Loucy (cell line): Measurements from ENCODE around the gene CLMN.

Experiments
- H2AFZ ChIP-seq: fragments of 200-600 bp; sonication (generic); 2 replicates; pipeline ENCODE4 v1.6.0; 2016; ENCODE audit warnings: antibody characterized with exemption, mild to moderate bottlenecking, low read length, moderate library complexity
- H3F3A ChIP-seq: fragments of 200-600 bp; 2 replicates; pipeline ENCODE4 v1.6.0; 2016; ENCODE audit warnings: antibody characterized with exemption, low read depth, mild to moderate bottlenecking
- H3K27me3 ChIP-seq: fragments of 200-600 bp; sonication (generic); 2 replicates; pipeline ENCODE4 v1.6.1; 2014; ENCODE audit warnings: low read length, mild to moderate bottlenecking; ENCODE audit not compliant: insufficient read depth, poor library complexity, severe bottlenecking
- H3K36me3 ChIP-seq: fragments of 200-600 bp; sonication (generic); 2 replicates; pipeline ENCODE4 v1.6.1; 2016; ENCODE audit warnings: low read length; ENCODE audit not compliant: insufficient read depth
- H3K4me1 ChIP-seq: fragments of 200-600 bp; sonication (generic); 2 replicates; pipeline ENCODE4 v1.5.1; 2014; ENCODE audit warnings: low read length, mild to moderate bottlenecking; ENCODE audit not compliant: insufficient read depth, poor library complexity, severe bottlenecking
- H3K4me2 ChIP-seq: fragments of 200-600 bp; sonication (generic); 2 replicates; pipeline ENCODE4 v1.6.0; 2014; ENCODE audit warnings: antibody characterized with exemption, low read length, low read depth, mild to moderate bottlenecking; ENCODE audit not compliant: poor library complexity, severe bottlenecking
- H3K4me3 ChIP-seq: fragments of 200-600 bp; sonication (generic); 2 replicates; pipeline ENCODE4 v1.5.1; 2014; ENCODE audit warnings: low read length, mild to moderate bottlenecking, mixed read lengths; ENCODE audit not compliant: poor library complexity, severe bottlenecking
- H3K79me2 ChIP-seq: fragments of 200-600 bp; sonication (generic); 2 replicates; pipeline ENCODE4 v1.6.1; 2014; ENCODE audit warnings: low read length; ENCODE audit not compliant: insufficient read depth
- H3K9ac ChIP-seq: fragments of 200-600 bp; sonication (generic); 2 replicates; pipeline ENCODE4 v1.6.0; 2014; ENCODE audit warnings: mild to moderate bottlenecking, low read depth, low read length, moderate library complexity; ENCODE audit not compliant: poor library complexity, severe bottlenecking
- H3K9me2 ChIP-seq: fragments of 200-600 bp; sonication (generic); replicated peaks from 2 replicates; pipeline ENCODE4 v1.6.1; 2016; ENCODE audit warnings: low read depth, low read length, mixed read lengths
- H3K9me3 ChIP-seq: fragments of 200-600 bp; sonication (generic); 2 replicates; pipeline ENCODE4 v1.6.1; 2014; ENCODE audit warnings: mild to moderate bottlenecking, antibody characterized with exemption, low read length, low read depth; ENCODE audit not compliant: insufficient read depth
- H4K20me1 ChIP-seq: fragments of 200-600 bp; sonication (generic); 2 replicates; pipeline ENCODE4 v1.6.0; 2014; ENCODE audit warnings: antibody characterized with exemption, low read length, mild to moderate bottlenecking; ENCODE audit not compliant: insufficient read depth, poor library complexity, severe bottlenecking
- EZH2phosphoT487 ChIP-seq: fragments of 200-600 bp; IDR thresholded peaks from 2 replicates; pipeline ENCODE4 v1.6.1; 2018; ENCODE audit warnings: antibody characterized with exemption, mild to moderate bottlenecking, moderate library complexity, borderline replicate concordance
- TF ChIP-seq, protein P1 (sequence below): fragments of 200-600 bp; sonication (generic); conservative IDR thresholded peaks from 2 replicates; pipeline ENCODE4 v1.5.1; 2014; ENCODE audit warnings: mild to moderate bottlenecking, antibody characterized with exemption, low read length

The CLMN gene

DNA sequence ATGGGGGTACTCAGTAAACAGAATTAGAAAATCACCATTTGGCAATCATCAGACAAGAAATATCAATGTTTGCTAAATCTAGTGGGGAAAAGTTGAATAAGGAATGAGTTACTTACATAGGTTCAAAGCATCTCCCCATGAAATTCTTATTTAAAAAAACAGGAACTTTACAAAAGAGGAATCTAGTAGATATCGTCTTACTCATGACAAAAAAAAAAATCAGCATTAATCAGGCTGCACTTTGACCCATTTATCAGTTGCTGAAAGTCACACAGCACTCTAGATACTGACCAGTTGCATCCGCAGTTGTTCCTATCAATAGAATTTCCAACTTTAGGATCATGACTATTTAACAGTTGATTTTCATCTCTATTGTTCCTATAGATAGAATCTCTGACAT is 156.6 kb downstream of the CLMN start:
- no peaks in the 10 kb centered on the region for H3F3A ChIP-seq
- no peak overlapping the region for H2AFZ ChIP-seq
- peaks cover 9% of the 10 kb centered on the region for H3K79me2 ChIP-seq
- no peaks in the 10 kb centered on the region for H4K20me1 ChIP-seq
- H3K9me2 ChIP-seq = no peaks in the 10 kb centered on the region
- TF ChIP-seq EZH2phosphoT487 = no peak
- TF ChIP-seq, protein P1, sequence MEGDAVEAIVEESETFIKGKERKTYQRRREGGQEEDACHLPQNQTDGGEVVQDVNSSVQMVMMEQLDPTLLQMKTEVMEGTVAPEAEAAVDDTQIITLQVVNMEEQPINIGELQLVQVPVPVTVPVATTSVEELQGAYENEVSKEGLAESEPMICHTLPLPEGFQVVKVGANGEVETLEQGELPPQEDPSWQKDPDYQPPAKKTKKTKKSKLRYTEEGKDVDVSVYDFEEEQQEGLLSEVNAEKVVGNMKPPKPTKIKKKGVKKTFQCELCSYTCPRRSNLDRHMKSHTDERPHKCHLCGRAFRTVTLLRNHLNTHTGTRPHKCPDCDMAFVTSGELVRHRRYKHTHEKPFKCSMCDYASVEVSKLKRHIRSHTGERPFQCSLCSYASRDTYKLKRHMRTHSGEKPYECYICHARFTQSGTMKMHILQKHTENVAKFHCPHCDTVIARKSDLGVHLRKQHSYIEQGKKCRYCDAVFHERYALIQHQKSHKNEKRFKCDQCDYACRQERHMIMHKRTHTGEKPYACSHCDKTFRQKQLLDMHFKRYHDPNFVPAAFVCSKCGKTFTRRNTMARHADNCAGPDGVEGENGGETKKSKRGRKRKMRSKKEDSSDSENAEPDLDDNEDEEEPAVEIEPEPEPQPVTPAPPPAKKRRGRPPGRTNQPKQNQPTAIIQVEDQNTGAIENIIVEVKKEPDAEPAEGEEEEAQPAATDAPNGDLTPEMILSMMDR = no peak
- H3K4me1 ChIP-seq = peaks cover 5% of the 10 kb centered on the region
- H3K9me3 ChIP-seq = peaks cover 3% of the 10 kb centered on the region; the same call in 1 of the 2 replicates
- H3K4me2 ChIP-seq = no peak overlapping the region
- H3K4me3 ChIP-seq = no peak overlapping the region
- no peaks in the 10 kb centered on the region for H3K36me3 ChIP-seq
- no peak overlapping the region for H3K9ac ChIP-seq
- H3K27me3 ChIP-seq = no peaks in the 10 kb centered on the region

- no peaks in the 10 kb centered on the region for H3K36me3 ChIP-seq
Observed at GRCh38 chr14:95162641-95163040, 157.1 kb downstream of the CLMN start.

DNA sequence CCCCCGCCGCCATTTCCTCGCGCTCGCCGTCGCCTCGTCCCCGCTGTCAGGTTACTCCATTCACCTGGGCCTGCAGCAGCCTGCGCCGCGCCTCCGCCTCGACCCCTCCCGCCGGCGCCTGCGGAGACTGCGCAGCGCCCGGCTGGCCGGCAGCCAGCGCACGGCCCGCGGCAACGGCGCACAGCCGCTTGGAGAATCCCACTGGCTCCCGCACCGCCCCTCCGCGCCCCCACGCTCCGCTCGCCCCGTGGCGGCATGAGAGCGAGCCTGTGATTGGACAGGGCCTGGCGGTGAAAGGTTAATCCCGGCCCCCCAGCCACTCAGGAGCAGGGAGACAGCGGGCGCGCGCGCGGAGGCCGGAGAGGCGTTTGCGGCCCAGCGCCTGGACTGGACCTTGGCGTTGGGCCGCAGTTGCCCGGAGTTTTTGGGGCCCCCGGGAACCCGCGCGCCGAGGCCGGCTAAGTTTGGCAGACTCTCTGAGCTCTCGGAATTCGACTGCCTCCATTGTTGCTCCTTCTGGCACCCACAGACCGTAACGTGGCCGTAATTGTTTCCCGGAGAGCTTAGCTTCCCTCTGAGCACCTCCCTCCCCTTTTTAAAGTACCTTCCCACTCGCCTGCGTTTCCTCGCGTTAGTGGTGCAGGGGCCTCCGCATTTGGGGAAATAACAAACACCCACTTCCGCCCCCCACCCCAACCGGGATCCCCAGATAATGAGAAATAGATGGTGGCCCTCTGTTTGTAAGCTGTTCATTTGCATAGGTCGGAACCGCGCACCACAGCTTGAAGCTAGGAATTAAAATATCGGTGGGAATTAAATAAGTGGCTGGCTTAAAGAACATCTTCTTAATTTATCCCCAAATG is 162.2 kb downstream of the CLMN start, which contains the start of gene DICER1:
Gene DICER1 (minus strand): TSS at position 203 of the 863 bp plus-strand sequence. CDS start 24,071 bp downstream, outside the sequence.
- no peaks in the 10 kb centered on the region for H3K36me3 ChIP-seq
- H3K27me3 ChIP-seq = no peaks in the 10 kb centered on the region
- peaks cover 40% of the 10 kb centered on the region for H3K4me1 ChIP-seq
- H4K20me1 ChIP-seq = peaks cover 36% of the 10 kb centered on the region
- H3K4me2 ChIP-seq = peak within 1 kb of the TSS; percentile 97
- peak within 1 kb of the TSS; percentile 99 for H3K4me3 ChIP-seq
- no peak for TF ChIP-seq EZH2phosphoT487
- TF ChIP-seq, protein P1 = no peak
- H3K9ac ChIP-seq = peak within 1 kb of the TSS; percentile 97
- peak within 1 kb of the TSS; percentile 100 for H2AFZ ChIP-seq
- H3K9me3 ChIP-seq = no peaks in the 10 kb centered on the region
- no peaks in the 10 kb centered on the region for H3K9me2 ChIP-seq
- no peaks in the 10 kb centered on the region for H3F3A ChIP-seq
- H3K79me2 ChIP-seq = peaks cover 59% of the 10 kb centered on the region

More at GRCh38 chr14:95162641-95163040, 157.1 kb downstream of the CLMN start:
- Histone ChIP-seq H3K79me2 (peaks cover 13% of the 10 kb centered on the region), H3K9me3 (peaks cover 3% of the 10 kb centered on the region; the same call in 1 of the 2 replicates), H3F3A (no peaks in the 10 kb centered on the region), H3K9ac (no peak overlapping the region), H3K4me1 (peaks cover 7% of the 10 kb centered on the region), H2AFZ (no peak overlapping the region), H3K27me3 (no peaks in the 10 kb centered on the region), H3K9me2 (no peaks in the 10 kb centered on the region), H3K4me2 (no peak overlapping the region), H3K4me3 (no peak overlapping the region), H4K20me1 (no peaks in the 10 kb centered on the region)
- TF ChIP-seq, protein P1 = no peak
- TF ChIP-seq EZH2phosphoT487 = no peak
